Stimulated activated naive CD8-positive, alpha-beta T cell treated with anti-CD3 and anti-CD28 coated beads, Interleukin-15, Interleukin-2, amounts not matched to agents 100 ng/mL and 50 ng/mL, for 24 hours (primary cell): ENCODE results near the gene PHACTR3.

Experiments
- H3K27ac Mint-ChIP-seq: one replicate; pipeline ENCODE4 v1.8.0; 2021; ENCODE audit warnings: mild to moderate bottlenecking, mixed read lengths
- H3K27me3 Mint-ChIP-seq: one replicate; pipeline ENCODE4 v1.8.0; 2021; ENCODE audit warnings: mixed read lengths
- H3K36me3 Mint-ChIP-seq: one replicate; pipeline ENCODE4 v1.8.0; 2021; ENCODE audit warnings: low read depth, mixed read lengths
- H3K4me1 Mint-ChIP-seq: one replicate; pipeline ENCODE4 v1.8.0; 2021; ENCODE audit warnings: low read depth, mixed read lengths
- H3K4me3 Mint-ChIP-seq: one replicate; pipeline ENCODE4 v1.8.0; 2021; ENCODE audit warnings: mild to moderate bottlenecking, mixed read lengths
- H3K9me3 Mint-ChIP-seq: one replicate; pipeline ENCODE4 v1.8.0; 2021; ENCODE audit warnings: mixed read lengths

PHACTR3 gene

GRCh38 chr20:59731376-59731775 is 127.0 kb downstream of the PHACTR3 start:
- Mint-ChIP-seq H3K27ac (no peak overlapping the region), H3K9me3 (no peaks in the 10 kb centered on the region), H3K27me3 (peaks cover 3% of the 10 kb centered on the region), H3K4me3 (no peak overlapping the region), H3K4me1 (no peaks in the 10 kb centered on the region), H3K36me3 (no peaks in the 10 kb centered on the region)

- no peak overlapping the region for H3K27ac Mint-ChIP-seq
- H3K4me1 Mint-ChIP-seq: no peaks in the 10 kb centered on the region
- peaks cover 3% of the 10 kb centered on the region for H3K27me3 Mint-ChIP-seq
- no peaks in the 10 kb centered on the region for H3K36me3 Mint-ChIP-seq
- H3K9me3 Mint-ChIP-seq: no peaks in the 10 kb centered on the region
- H3K4me3 Mint-ChIP-seq: no peak overlapping the region
These were observed 129.0 kb downstream of the PHACTR3 start for GRCh38 chr20:59733351-59733750.

GRCh38 chr20:59735486-59735885 is 131.1 kb downstream of the PHACTR3 start:
- Mint-ChIP-seq H3K4me3 (no peak overlapping the region), H3K9me3 (no peaks in the 10 kb centered on the region), H3K27ac (no peak overlapping the region), H3K27me3 (peaks cover 3% of the 10 kb centered on the region), H3K4me1 (no peaks in the 10 kb centered on the region), H3K36me3 (no peaks in the 10 kb centered on the region)

- Mint-ChIP-seq H3K27ac (no peak overlapping the region), H3K4me3 (no peak overlapping the region), H3K9me3 (no peaks in the 10 kb centered on the region), H3K36me3 (no peaks in the 10 kb centered on the region), H3K27me3 (peaks cover 3% of the 10 kb centered on the region), H3K4me1 (no peaks in the 10 kb centered on the region)
These were observed 131.6 kb downstream of the PHACTR3 start for GRCh38 chr20:59735917-59736316.

GRCh38 chr20:59736366-59736765 is 132.0 kb downstream of the PHACTR3 start:
- Mint-ChIP-seq H3K36me3 (no peaks in the 10 kb centered on the region), H3K27ac (no peak overlapping the region), H3K27me3 (peaks cover 3% of the 10 kb centered on the region), H3K9me3 (no peaks in the 10 kb centered on the region), H3K4me3 (no peak overlapping the region), H3K4me1 (no peaks in the 10 kb centered on the region)

GRCh38 chr20:59737073-59737666 is 132.8 kb downstream of the PHACTR3 start:
- Mint-ChIP-seq H3K4me3 (no peak overlapping the region), H3K27ac (no peak overlapping the region), H3K27me3 (peaks cover 3% of the 10 kb centered on the region), H3K36me3 (no peaks in the 10 kb centered on the region), H3K4me1 (no peaks in the 10 kb centered on the region), H3K9me3 (no peaks in the 10 kb centered on the region)

GRCh38 chr20:59737816-59738215 is 133.5 kb downstream of the PHACTR3 start:
- Mint-ChIP-seq H3K36me3 (no peaks in the 10 kb centered on the region), H3K27me3 (peaks cover 3% of the 10 kb centered on the region), H3K4me3 (no peak overlapping the region), H3K27ac (no peak overlapping the region), H3K9me3 (no peaks in the 10 kb centered on the region), H3K4me1 (no peaks in the 10 kb centered on the region)

- H3K4me3 Mint-ChIP-seq: no peak overlapping the region
- H3K4me1 Mint-ChIP-seq: no peaks in the 10 kb centered on the region
- peaks cover 3% of the 10 kb centered on the region for H3K27me3 Mint-ChIP-seq
- H3K27ac Mint-ChIP-seq: no peak overlapping the region
- H3K36me3 Mint-ChIP-seq: no peaks in the 10 kb centered on the region
- H3K9me3 Mint-ChIP-seq: no peaks in the 10 kb centered on the region
These were observed 134.5 kb downstream of the PHACTR3 start for GRCh38 chr20:59738851-59739250.

- Mint-ChIP-seq H3K4me1 (no peaks in the 10 kb centered on the region), H3K4me3 (no peak overlapping the region), H3K27ac (no peak overlapping the region), H3K36me3 (no peaks in the 10 kb centered on the region), H3K27me3 (no peaks in the 10 kb centered on the region), H3K9me3 (no peaks in the 10 kb centered on the region)
These were observed 136.3 kb downstream of the PHACTR3 start for GRCh38 chr20:59740621-59741020.

- no peaks in the 10 kb centered on the region for H3K36me3 Mint-ChIP-seq
- H3K9me3 Mint-ChIP-seq: no peaks in the 10 kb centered on the region
- H3K27ac Mint-ChIP-seq: no peak overlapping the region
- H3K27me3 Mint-ChIP-seq: no peaks in the 10 kb centered on the region
- no peaks in the 10 kb centered on the region for H3K4me1 Mint-ChIP-seq
- H3K4me3 Mint-ChIP-seq: no peak overlapping the region
These were observed 136.7 kb downstream of the PHACTR3 start for GRCh38 chr20:59741073-59741472.

GRCh38 chr20:59742351-59743095 is 138.2 kb downstream of the PHACTR3 start:
- Mint-ChIP-seq H3K9me3 (no peaks in the 10 kb centered on the region), H3K27ac (no peak overlapping the region), H3K36me3 (no peaks in the 10 kb centered on the region), H3K27me3 (no peaks in the 10 kb centered on the region), H3K4me3 (no peak overlapping the region), H3K4me1 (no peaks in the 10 kb centered on the region)

- Mint-ChIP-seq H3K9me3 (no peaks in the 10 kb centered on the region), H3K27ac (no peak overlapping the region), H3K27me3 (no peaks in the 10 kb centered on the region), H3K4me3 (no peak overlapping the region), H3K4me1 (no peaks in the 10 kb centered on the region), H3K36me3 (no peaks in the 10 kb centered on the region)
These were observed 139.0 kb downstream of the PHACTR3 start for GRCh38 chr20:59743308-59743707.

GRCh38 chr20:59743767-59744485 is 139.6 kb downstream of the PHACTR3 start:
- no peaks in the 10 kb centered on the region for H3K9me3 Mint-ChIP-seq
- H3K4me1 Mint-ChIP-seq: no peaks in the 10 kb centered on the region
- no peaks in the 10 kb centered on the region for H3K27me3 Mint-ChIP-seq
- no peak overlapping the region for H3K27ac Mint-ChIP-seq
- no peaks in the 10 kb centered on the region for H3K36me3 Mint-ChIP-seq
- H3K4me3 Mint-ChIP-seq: no peak overlapping the region

GRCh38 chr20:59744756-59745155 is 140.4 kb downstream of the PHACTR3 start:
- no peak overlapping the region for H3K27ac Mint-ChIP-seq
- peaks cover under 1% of the 10 kb centered on the region for H3K27me3 Mint-ChIP-seq
- H3K36me3 Mint-ChIP-seq: no peaks in the 10 kb centered on the region
- no peaks in the 10 kb centered on the region for H3K9me3 Mint-ChIP-seq
- H3K4me1 Mint-ChIP-seq: no peaks in the 10 kb centered on the region
- H3K4me3 Mint-ChIP-seq: no peak overlapping the region

GRCh38 chr20:59745201-59745600 is 140.9 kb downstream of the PHACTR3 start:
- Mint-ChIP-seq H3K27me3 (peaks cover 5% of the 10 kb centered on the region), H3K4me3 (no peak overlapping the region), H3K27ac (no peak overlapping the region), H3K4me1 (no peaks in the 10 kb centered on the region), H3K9me3 (no peaks in the 10 kb centered on the region), H3K36me3 (no peaks in the 10 kb centered on the region)
